ENCODE data around the gene TMED4. TPM values are rescaled to one million over a fixed set of nuclear protein-coding genes. Genes with fewer than 3 reads are reported as not detected.

The TMED4 gene
- total and polyA plus RNA-seq, 2 of the 13 experiments (the other 11 are each of a cell fraction or from before 2014, with no cell fraction given): 81.4 to 109 TPM

DNA sequence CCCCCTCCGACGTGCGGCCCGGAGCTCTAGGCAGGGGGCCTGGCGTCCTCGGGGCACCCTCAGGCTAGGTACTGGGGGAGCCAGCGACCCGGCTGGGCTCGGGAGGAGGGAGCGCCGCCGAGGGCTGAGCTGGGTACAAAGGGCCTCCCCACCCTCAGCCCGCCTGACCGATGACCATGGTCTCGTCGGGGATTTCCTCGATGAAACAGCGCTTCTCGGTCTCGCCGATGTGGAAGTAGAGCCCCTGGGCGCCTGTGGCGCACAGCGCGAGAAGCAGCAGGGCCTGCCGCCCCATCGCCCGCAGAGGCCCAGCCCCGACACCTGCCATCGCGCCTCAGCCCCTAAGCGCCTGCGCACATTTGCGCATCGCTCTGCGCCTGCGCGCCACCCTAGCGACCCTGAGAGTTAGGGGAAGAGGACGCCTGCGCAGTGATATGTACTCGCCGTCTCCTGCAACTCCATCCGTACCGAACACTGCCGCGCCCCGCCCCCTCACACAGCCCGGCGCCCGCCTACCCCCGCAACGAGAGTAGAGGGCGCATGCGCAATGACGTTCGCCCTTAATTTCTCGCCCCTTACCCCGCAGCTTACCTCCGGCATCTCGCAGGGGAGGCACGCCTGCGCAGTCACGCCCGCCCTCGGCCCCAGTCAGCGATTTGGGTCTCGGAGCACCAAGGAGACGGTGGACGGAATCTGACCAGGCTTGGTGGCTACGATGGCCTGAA lies at the start of gene TMED4 (continued):
- TF ChIP-seq HNF1A (IDR thresholded peaks at IDR 0.05; ENCODE audit: low read depth) (no peak), HNF1A (CRISPR knock-in tag; IDR thresholded peaks at IDR 0.05; ENCODE audit: borderline replicate concordance) (0 out of 2 replicates have a peak, but pooled peaks have one; percentile 30), ZEB1 (IDR thresholded peaks at IDR 0.05; ENCODE audit: insufficient replicate concordance, low read depth) (no peak), ZNF180 (CRISPR knock-in tag; IDR thresholded peaks at IDR 0.05; ENCODE audit: borderline replicate concordance, low read depth) (no peak), MIER3 (CRISPR knock-in tag; IDR thresholded peaks at IDR 0.05; ENCODE audit: borderline replicate concordance) (peak; percentile 31; the same call in 1 of the 2 replicates), TAF1 (CRISPR knock-in tag; IDR thresholded peaks at IDR 0.05) (peak; percentile 93), ZNF737 (CRISPR knock-in tag; IDR thresholded peaks at IDR 0.05; ENCODE audit: borderline replicate concordance) (no peak), MBNL3 (CRISPR knock-in tag; conservative IDR thresholded peaks at IDR 0.05) (no peak), ZFP41 (CRISPR knock-in tag; IDR thresholded peaks at IDR 0.05; ENCODE audit: borderline replicate concordance) (peak; percentile 35; the same call in 1 of the 2 replicates), NRL (CRISPR knock-in tag; IDR thresholded peaks at IDR 0.05; ENCODE audit: borderline replicate concordance) (peak; percentile 89; the same call in 1 of the 2 replicates), KDM1A (CRISPR knock-in tag; IDR thresholded peaks at IDR 0.05) (no peak), HOXD1 (CRISPR knock-in tag; IDR thresholded peaks at IDR 0.05) (0 out of 2 replicates have a peak, but pooled peaks have one; percentile 33), RAD51 (IDR thresholded peaks at IDR 0.05; ENCODE audit: borderline replicate concordance) (no peak), ZNF431 (CRISPR knock-in tag; IDR thresholded peaks at IDR 0.05; ENCODE audit: borderline replicate concordance, low read depth) (no peak), HCFC1 (IDR thresholded peaks at IDR 0.05; ENCODE audit: low read depth, low read length) (peak; percentile 32; the same call in 1 of the 2 replicates)
- TF ChIP-seq, protein P1, sequence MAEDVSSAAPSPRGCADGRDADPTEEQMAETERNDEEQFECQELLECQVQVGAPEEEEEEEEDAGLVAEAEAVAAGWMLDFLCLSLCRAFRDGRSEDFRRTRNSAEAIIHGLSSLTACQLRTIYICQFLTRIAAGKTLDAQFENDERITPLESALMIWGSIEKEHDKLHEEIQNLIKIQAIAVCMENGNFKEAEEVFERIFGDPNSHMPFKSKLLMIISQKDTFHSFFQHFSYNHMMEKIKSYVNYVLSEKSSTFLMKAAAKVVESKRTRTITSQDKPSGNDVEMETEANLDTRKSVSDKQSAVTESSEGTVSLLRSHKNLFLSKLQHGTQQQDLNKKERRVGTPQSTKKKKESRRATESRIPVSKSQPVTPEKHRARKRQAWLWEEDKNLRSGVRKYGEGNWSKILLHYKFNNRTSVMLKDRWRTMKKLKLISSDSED (CRISPR knock-in tag; IDR thresholded peaks at IDR 0.05): no peak
- TF ChIP-seq, protein P2, sequence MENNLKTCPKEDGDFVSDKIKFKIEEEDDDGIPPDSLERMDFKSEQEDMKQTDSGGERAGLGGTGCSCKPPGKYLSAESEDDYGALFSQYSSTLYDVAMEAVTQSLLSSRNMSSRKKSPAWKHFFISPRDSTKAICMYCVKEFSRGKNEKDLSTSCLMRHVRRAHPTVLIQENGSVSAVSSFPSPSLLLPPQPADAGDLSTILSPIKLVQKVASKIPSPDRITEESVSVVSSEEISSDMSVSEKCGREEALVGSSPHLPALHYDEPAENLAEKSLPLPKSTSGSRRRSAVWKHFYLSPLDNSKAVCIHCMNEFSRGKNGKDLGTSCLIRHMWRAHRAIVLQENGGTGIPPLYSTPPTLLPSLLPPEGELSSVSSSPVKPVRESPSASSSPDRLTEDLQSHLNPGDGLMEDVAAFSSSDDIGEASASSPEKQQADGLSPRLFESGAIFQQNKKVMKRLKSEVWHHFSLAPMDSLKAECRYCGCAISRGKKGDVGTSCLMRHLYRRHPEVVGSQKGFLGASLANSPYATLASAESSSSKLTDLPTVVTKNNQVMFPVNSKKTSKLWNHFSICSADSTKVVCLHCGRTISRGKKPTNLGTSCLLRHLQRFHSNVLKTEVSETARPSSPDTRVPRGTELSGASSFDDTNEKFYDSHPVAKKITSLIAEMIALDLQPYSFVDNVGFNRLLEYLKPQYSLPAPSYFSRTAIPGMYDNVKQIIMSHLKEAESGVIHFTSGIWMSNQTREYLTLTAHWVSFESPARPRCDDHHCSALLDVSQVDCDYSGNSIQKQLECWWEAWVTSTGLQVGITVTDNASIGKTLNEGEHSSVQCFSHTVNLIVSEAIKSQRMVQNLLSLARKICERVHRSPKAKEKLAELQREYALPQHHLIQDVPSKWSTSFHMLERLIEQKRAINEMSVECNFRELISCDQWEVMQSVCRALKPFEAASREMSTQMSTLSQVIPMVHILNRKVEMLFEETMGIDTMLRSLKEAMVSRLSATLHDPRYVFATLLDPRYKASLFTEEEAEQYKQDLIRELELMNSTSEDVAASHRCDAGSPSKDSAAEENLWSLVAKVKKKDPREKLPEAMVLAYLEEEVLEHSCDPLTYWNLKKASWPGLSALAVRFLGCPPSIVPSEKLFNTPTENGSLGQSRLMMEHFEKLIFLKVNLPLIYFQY (CRISPR knock-in tag; IDR thresholded peaks at IDR 0.05; ENCODE audit: borderline replicate concordance): 0 out of 2 replicates have a peak, but pooled peaks have one; percentile 12
- TF ChIP-seq, protein P3, sequence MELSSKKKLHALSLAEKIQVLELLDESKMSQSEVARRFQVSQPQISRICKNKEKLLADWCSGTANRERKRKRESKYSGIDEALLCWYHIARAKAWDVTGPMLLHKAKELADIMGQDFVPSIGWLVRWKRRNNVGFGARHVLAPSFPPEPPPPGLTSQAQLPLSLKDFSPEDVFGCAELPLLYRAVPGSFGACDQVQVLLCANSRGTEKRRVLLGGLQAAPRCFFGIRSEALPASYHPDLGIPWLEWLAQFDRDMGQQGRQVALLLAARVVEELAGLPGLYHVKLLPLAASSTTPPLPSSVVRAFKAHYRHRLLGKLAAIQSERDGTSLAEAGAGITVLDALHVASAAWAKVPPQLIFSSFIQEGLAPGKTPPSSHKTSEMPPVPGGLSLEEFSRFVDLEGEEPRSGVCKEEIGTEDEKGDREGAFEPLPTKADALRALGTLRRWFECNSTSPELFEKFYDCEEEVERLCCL (CRISPR knock-in tag; IDR thresholded peaks at IDR 0.05; ENCODE audit: borderline replicate concordance): no peak
